Measurements from ENCODE around the gene AKAP1. TPM values are rescaled to one million over a fixed set of nuclear protein-coding genes. Genes with fewer than 3 reads are reported as not detected.

Gene AKAP1
- total RNA-seq, 1 donor from 2014 or later: 108 TPM

DNA sequence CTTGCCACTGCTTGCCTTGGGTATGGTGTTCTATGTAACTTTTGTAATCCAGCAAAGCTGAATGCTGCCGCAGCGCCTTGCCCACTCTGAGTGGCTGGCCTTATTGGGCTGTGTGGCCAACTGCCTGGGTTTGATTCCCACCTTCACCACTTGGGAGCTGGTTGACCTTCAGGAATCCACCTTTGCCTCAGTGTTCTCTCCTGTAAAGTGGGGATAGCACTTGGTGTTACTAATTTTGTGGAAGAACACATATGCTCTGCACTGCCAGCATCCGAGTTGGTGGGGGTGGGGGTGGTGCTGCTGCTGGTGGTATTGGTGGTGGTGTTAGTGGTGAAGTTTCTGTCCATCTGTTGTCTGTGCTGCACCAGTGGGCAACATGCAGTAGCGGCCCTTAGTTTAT lies 32.8 kb downstream of the AKAP1 start:
- intact Hi-C loops (cut with DNase I): no loop called here
- DNase-seq (ENCODE audit: low spot score): no peak

DNA sequence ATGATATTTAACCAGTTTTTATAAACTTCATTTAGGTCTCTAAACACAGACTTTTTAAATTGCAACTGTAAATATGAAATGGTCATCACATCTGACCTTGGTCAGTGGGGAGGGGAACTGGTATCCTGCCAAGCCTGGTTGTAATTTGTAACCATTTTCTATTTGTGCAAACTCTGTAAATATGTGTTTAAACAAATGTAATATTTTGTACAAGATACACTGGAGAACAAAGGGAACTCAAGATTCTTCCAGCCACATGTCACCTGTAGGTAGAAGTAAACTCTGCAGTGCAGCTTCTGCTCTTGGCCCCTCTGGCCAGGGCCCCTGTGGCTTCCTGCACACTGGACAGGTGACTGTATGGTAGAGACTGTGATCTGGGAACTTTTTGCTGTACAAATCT lies 35.8 kb downstream of the AKAP1 start:
- intact Hi-C loops (cut with DNase I): loop anchor here (10.0 kb wide), 1 partner anchor 554 kb away; no protein-coding TSS in a partner anchor

DNA sequence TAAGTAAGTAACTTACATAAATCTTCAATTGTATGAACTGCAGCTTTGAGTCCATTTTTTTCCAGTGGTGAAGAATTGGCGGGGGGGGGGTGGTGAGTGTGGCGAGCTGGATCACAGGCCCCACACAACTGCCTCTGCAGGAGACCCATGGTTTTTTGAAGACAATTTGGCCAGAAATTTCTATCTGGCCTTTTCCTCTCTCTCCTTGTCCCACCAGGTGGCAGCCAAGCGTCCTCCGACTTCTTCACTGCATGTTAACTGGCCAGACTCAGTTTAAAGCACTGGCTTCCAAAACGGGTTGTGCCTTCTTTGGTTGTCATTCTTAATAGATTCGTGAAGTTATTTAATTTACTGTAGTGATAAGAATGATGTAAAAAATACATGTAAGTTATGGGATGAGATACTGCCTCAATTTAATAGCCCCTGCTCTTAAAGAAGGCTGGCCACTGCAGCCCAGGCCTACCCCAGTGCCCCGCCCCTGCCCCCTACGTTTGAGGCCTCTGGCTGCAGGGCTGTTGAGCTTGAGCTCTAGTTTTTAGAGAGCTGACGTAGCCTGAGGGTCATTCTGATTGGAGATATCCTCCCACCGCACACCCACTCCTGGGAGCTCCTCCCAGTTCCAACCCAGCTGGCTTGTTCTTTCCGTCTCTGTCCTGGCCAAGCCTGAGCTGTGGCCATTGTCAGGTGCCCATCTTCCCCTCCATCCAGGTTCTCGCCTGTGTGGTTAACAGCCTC lies 36.4 kb downstream of the AKAP1 start:
- intact Hi-C loops (cut with DNase I): loop anchor here (10.0 kb wide), 1 partner anchor 553 kb away; no protein-coding TSS in a partner anchor
- no peak for DNase-seq (ENCODE audit: low spot score)

More for the DNA sequence above, 35.8 kb downstream of the AKAP1 start:
- DNase-seq (ENCODE audit: low spot score): no peak

DNA sequence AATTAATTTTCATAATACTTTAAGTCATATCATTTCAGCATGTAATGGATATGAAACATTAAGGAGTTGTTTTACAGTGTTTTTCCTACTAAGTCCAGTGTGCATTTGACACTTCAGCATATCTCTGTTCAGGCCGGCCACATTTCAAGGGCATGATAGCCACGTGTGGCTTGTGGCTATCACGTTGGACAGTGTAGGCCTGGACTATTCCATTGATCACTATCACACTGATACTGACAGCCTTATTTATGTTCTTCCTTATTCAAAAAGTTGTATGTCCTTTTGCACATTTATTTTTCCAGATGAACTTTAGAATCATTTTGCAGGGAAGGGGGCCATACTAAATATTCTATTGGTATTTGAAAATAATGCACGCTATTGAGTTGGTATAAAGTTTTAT lies 39.0 kb downstream of the AKAP1 start:
- DNase-seq (ENCODE audit: low spot score): no peak
- intact Hi-C loops (cut with DNase I): loop anchor here (10.0 kb wide), 1 partner anchor 551 kb away; no protein-coding TSS in a partner anchor

DNA sequence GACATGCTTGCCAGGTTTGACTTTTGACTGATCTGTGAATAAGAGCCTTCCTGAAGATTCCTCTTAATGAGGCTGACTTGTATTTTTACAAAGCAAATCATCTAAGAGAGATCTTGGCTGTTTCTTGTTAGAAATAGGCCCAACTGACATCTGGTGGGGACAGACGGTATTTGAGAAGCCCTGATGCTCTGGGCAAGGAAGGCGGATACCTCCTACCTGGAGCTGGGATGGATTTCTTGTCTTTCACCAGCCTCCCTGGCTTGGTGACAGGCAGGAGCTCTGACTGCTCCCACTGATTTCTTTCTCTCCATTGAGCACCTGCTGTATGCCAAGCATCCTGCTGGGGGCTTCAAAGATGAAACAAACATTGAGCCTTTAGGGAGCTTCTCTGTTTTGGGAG lies 40.4 kb downstream of the AKAP1 start:
- intact Hi-C loops (cut with DNase I): loop anchor here (5.0 to 10.0 kb wide), 2 partner anchors 549 to 987 kb away; no protein-coding TSS in a partner anchor

GRCh38 chr17:57125866-57126265 lies 40.8 kb downstream of the AKAP1 start:
- no peak for DNase-seq (ENCODE audit: low spot score)
- intact Hi-C loops (cut with DNase I): loop anchor here (5.0 to 10.0 kb wide), 2 partner anchors 549 to 986 kb away; no protein-coding TSS in a partner anchor

More for the DNA sequence above, 40.4 kb downstream of the AKAP1 start:
- DNase-seq (ENCODE audit: low spot score): no peak

DNA sequence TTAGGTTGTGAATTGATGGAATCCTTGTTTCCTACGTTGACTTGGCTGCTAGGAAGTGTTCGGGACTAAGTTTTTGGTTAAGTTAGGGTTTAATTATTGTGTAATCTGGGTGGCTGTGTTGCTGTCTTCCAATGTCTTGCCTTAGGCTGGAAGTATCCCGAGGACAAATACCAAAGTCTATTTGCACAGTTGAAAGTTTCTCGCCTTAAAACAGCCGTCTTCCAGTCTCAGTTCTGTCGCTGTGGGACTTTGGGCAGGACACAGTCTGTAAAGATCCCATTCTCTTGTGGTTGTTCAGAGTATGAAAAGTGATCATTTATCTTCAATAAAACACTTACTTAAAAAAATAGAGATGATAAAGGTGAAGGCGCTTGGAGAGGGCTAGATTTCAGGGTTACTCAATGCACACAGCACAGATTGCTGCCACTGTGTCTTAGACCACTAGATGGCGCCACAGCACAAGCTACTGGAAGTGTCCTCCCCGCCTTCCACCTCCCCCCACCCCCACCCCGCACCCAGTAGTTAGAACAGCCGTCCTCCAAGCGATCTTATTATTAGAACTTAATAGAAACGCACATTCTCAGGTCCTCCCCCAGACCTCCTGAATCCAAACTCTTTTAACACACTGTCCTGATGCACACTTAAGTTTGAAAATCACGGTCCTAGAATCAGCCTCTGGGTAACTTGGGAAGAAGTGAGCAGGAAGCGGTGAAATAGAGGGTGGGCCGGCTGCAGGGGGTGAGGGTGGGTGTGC lies 45.8 kb downstream of the AKAP1 start:
- DNase-seq (ENCODE audit: low spot score): no peak
- intact Hi-C loops (cut with DNase I): loop anchor here (5.0 kb wide), 2 partner anchors 616 to 706 kb away; partner anchors contain the start of gene CCDC182

DNA sequence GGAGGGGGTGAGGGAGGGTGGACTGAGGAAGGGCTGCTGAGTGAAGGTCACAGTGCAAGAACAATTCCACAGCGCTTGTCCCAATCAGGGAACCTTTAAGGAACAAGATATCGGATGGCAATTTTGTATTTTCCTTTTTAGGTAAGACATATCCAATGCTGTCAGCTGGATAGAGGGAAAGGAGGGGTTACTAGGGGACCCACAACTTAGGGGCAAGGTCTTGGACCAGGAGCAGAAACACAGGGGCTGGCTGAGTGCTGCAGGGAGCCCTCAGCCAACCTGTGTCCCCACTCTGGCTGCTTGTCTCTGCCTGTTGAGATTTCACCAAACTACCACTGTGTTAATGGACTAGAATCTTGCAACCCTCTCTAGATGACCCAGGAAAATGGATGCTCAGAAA lies 47.6 kb downstream of the AKAP1 start:
- no peak for DNase-seq (ENCODE audit: low spot score)
- intact Hi-C loops (cut with DNase I): loop anchor here (5.0 kb wide), 2 partner anchors 615 to 705 kb away; partner anchors contain the start of gene CCDC182

- intact Hi-C loops (cut with DNase I): loop anchor here (5.0 kb wide), 2 partner anchors 614 to 704 kb away; partner anchors contain the start of gene CCDC182
- no peak for DNase-seq (ENCODE audit: low spot score)
These were observed 48.4 kb downstream of the AKAP1 start for GRCh38 chr17:57133486-57133885.

DNA sequence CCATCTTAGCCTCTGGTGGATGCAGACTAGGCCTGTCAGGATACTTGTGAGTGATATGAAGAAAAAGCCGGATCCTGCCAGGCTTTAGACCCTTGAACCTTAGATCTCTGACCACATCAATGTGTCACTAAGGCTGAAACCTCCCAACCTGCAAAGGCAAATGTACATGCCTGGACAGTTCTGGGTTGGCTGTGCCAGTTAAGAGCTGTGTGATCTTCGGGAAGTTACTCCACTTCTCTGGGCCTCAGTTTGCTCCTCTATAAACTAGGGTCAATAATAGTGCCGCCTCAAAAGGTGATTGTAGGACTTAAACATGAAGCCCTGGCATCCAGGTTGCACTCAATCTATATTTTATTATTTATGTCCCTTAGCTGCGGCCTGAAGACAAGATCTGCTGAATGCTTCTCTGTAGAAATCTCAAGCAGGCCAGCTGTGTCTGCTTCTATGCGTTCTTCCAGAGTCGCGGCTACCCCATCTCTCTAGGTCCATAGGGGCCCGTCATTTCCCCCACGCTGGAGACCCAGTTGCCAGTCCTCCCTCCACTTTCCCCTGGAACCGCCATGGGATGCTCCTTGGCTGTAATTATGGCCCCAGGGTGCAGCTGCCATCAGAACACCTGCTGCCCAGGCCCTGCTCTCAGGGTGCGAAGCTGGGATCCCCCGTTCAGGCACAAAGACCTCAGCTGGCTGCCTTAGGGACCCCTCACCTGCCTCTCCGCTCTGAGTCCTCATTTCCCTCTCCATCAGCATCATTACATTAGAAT lies 50.2 kb downstream of the AKAP1 start:
- intact Hi-C loops (cut with DNase I): no loop called here
- DNase-seq (ENCODE audit: low spot score): no peak

- DNase-seq (ENCODE audit: low spot score): no peak
These were observed 50.8 kb downstream of the AKAP1 start for GRCh38 chr17:57135789-57136291.

DNA sequence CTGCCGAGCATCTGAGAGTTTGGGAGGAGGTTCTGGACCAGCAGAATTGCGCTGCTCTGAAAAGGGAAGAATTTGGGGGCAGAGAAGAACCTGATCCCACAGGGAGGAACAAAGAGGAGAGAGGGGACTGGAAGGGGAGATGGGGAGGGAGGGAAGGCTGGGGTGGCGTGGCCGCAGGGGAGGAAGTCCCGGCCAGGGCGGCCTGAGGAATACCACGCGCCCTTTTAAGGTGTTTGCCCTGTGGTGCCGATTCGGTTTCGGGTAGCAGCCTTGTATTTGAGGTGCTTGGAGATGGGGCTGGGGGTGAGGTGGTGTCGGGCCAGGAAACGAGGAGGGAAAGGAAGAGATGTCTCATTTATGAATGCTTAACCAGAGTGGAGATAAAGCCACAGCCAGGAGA lies 51.3 kb downstream of the AKAP1 start:
- DNase-seq (ENCODE audit: low spot score): no peak
- intact Hi-C loops (cut with DNase I): no loop called here

More at GRCh38 chr17:57135789-57136291, 50.8 kb downstream of the AKAP1 start:
- intact Hi-C loops (cut with DNase I): no loop called here

DNA sequence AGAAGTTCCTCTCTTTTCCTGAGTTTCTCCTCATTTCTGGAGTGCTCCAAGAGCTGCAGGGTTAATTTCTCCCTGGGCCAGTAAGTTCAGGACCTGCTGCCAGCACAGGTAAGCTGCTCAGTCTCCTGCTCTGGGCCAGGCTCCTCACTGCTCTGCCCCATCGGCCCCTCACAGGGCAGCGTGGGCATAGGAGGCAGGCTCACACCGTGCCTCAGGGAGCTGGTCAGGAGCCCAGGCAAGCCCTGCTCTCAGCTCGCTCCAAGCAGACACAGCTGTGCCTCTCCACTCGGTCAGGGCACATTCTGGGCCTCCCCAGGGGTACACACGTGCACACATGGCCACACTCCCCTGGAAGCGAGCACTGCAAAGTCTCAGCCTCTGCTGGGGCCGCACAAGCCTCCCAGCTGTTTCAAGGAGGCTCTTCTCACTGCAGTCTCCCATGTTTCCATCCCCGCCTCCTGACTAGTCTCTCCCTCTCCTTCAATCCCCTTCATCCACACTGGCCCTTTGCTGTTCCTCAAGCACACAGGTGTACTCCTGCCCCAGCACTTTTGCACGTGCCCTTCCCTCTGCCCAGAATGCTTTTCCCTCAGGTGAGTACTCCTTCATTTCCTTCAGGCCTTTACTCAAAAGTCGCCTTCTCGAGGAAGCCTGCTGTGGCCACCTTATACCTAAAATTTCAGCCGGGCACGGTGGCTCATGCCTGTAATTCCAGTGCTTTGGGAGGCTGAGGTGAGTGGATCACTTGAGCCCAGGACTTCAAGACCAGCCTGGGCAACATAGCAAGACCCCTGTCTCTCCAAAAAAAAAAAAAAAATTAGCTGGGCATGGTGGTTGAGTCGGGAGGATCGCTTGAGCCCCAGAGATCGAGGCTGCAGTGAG lies 53.2 kb downstream of the AKAP1 start:
- DNase-seq (ENCODE audit: low spot score): no peak
- intact Hi-C loops (cut with DNase I): no loop called here

DNA sequence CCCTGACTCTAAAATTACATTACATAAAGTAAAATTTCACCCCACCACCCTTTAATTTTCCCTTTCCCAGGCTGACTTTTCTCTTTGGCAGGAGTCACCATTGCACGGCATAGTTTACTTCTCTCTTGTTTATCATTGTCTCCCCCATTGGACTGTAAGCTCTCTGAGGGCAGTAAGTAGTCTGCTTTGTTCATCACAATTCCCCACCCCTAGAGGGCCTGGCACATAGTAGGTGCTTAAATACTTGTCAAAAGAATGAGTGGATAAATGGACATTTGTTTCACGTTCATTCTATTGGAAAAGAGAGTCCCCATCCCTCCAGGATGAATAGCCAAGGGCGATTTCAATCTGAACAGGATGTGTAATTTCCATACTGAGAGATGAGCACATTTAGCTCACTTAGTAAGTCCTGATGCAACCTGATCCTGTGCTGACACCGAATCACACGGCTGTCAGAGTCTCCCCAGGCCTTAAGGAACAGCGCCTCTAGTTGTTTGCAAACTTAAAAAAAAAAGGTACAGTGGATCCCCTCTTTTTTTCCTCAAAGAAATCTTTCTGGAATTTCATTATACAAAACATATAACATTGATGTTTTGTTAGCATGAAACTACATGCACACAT lies 54.0 kb downstream of the AKAP1 start:
- no peak for DNase-seq (ENCODE audit: low spot score)
- intact Hi-C loops (cut with DNase I): no loop called here

GRCh38 chr17:57140316-57140715 lies 55.3 kb downstream of the AKAP1 start:
- no peak for DNase-seq (ENCODE audit: low spot score)
- intact Hi-C loops (cut with DNase I): loop anchor here (10.0 kb wide), 2 partner anchors 64 to 94 kb away; no protein-coding TSS in a partner anchor

DNA sequence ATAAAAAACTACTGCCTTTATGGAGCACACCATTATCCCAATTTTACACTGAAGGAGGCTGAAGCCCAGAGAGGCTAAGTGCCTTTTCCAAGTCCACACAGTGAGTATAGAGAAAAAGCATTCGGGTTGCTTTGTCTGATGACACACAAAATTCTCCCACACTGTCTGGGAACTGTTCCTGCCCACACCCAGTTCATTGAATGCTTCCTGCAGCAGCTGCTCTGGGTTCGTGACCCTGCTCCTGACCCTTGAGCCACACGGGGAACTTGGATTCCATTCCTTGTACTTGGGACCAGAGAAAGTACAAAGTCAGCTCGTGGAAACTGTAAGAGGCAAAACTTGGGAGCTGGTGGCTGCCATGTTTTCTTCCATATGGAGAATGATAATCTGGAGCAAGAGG lies 57.9 kb downstream of the AKAP1 start:
- DNase-seq (ENCODE audit: low spot score): no peak
- intact Hi-C loops (cut with DNase I): loop anchor here (10.0 kb wide), 2 partner anchors 62 to 92 kb away; no protein-coding TSS in a partner anchor

- intact Hi-C loops (cut with DNase I): loop anchor here (10.0 kb wide), 2 partner anchors 61 to 91 kb away; no protein-coding TSS in a partner anchor
- DNase-seq (ENCODE audit: low spot score): no peak
These were observed 58.3 kb downstream of the AKAP1 start for GRCh38 chr17:57143361-57143760.

GRCh38 chr17:57143919-57144318 lies 58.9 kb downstream of the AKAP1 start:
- intact Hi-C loops (cut with DNase I): loop anchor here (10.0 kb wide), 2 partner anchors 61 to 91 kb away; no protein-coding TSS in a partner anchor
- no peak for DNase-seq (ENCODE audit: low spot score)
